NCI-H69 (cell line): ENCODE results near the gene ACE.
"Not testable (repeated sequence)": the region's sequence is repeated elsewhere in the genome, so short reads cannot be mapped to it uniquely, and the experiment has no call there.

ENCODE experiments used
- DNase-seq: peaks from one replicate; lab custom pipeline; 2025; lab: John Stamatoyannopoulos, UW

The ACE gene

DNA sequence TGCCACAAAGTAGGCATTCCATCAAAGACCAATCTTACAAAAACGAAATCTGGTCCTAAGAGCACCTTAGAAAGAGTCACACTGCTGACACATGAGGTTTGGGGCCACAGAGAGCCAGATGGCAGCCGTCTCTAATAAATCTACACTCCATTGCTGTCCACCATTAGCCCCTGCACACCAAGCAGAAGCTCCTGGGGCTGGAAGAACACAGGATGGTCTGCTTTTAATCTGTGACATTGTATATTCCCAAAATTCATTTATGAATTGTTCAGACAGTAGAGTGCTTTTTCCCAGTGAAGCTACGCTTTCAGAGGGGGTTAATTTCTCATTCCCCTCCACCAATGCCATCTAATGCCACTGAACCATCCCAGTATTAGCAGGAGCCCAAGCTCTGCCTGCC, 32.4 kb upstream of the ACE start:
- DNase-seq: no peak

DNA sequence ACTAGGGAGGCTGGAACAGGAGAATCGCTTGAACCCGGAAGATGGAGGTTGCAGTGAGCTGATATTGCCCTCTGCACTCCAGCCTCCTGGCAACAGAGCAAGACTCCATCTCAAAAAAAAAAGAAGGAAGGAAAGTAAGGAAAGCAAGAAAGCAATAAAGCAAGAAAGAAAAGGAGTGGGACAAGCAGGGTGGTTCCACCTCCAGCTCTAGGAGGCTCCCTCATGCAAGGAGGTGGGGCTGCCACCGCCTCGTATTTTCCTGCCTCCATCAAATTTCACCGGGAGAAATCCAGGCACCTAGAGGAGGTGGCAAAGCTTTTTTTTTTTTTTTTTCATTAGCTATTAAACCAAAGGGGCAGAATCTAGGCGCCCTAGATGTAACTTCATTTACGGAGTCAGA, 31.8 kb upstream of the ACE start:
- DNase-seq: peak; percentile 43

DNA sequence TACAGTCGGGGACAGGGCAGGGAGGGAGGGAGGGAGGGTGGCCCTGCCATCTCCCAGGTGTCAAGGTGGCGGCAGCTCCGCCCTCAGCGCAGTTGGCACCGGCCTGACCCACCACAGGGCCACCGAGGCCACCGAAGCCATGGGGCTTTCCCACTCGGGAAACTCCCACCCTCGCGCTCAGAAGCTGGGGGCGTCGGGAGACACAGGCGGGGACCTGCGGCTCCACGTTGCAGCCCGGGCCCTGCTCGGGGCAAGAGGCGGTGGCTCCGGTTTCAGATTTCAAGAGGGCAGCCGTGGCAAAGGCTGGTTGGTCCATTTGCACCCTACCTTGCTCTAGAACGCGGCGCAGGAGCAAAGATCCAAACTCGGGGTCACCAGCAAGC, 31.3 kb upstream of the ACE start:
- DNase-seq: peak; percentile 70

DNA sequence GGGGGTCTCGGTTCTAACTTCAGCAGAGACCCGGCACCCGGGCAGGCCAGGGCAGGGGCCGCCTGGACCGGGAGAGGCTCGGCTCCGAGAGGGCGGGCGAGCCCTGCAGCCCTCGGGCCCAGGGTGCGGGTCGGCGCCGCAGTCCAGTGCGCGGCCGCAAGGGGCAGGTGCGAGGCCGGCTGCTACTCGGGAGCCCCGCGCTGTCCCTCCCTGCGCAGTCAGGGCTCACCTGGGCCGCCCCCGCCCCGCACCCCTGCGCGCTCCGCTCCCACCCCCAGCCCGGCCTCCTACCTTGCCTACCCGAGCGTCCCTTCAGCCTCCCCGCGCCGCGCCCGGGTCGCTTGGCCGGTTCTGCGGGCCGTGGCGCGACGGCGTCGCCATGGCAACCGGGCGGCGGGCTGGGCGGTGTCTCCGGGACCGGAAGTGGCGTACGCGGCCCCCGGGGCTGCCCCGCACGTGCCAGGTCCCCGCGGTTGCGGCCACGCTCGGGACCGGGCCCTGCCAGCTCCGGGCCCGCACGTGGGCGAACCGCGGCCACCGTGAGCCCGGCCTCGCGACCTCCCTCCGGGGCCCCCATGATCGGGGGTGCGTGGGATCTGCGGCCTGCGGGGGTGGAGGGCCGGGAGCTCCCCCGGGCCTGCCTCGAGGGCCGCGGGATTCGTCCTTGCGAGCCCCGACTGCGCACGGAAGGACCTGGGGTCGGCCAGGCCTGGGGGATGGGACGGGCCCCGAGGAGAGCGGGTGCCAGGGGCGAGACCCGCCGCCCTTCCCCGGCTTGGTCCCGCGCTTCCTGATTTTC, 30.7 kb upstream of the ACE start, which contains the start of gene CYB561:
Gene CYB561 (minus strand): TSS at position 353 of the 799 bp plus-strand sequence. CDS start 8,759 bp downstream, outside the sequence.
- peak; percentile 91 for DNase-seq

DNA sequence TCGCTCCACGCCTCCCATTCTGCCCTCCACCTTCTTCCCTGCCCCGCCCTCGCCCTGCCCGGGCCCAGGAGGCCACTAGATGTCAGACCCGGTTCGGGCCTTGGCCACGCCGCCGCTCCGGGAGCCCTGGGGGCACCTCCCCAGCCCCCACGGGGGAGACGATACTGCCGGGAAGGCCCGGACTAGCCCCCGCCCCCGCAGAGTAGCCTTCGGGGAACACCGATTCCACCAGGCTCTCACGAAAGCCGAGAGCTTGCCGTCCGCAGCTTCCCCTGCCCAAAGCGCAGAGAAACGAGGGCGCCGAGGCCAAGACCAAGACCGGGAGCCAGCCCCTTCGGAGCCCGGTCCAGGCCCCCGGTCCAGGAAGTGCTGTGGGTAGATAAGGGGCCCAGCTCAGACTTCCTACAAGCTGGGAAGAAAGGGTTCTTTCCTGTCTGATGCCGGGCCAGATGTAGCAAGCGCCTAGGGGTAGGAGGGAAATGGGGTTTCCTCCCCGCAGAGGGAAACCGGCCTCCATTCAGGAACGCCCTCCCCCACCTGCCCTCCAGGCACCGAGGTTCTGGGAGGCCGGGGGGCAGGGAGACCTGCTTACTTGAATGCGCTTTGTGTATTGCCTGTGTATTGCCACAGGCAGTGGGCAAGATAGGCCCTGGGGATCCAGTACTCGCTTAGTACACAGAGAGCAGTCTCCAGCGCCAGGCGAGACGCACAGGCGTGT, 29.9 kb upstream of the ACE start:
- peak; percentile 91 for DNase-seq

DNA sequence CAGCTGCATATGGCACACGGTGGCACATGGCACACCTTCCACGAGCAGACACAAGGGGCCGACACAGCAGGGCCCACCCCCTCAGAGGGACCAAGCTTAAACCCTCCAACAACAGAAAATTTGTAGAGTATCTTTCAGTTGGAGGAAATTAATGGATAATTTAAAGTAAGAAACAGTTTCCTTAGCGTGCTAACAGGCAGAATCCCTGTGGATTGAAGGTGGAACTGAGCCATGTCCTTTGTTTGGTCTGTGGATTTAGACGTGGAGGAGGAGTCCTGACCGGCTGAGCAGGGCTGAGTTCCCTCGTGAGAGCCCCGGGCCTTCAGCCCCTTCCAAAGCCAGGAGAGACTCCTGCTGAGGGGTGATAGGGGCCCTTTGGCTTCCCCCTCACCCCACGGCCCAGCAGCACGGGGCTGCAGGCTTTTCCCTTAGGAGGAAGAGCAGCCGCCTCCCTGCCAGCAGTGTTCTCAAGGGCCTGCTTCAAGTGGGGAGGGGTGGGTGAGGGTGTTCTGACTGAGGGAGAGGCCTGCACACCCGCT, 29.3 kb upstream of the ACE start:
- peak; percentile 75 for DNase-seq

DNA sequence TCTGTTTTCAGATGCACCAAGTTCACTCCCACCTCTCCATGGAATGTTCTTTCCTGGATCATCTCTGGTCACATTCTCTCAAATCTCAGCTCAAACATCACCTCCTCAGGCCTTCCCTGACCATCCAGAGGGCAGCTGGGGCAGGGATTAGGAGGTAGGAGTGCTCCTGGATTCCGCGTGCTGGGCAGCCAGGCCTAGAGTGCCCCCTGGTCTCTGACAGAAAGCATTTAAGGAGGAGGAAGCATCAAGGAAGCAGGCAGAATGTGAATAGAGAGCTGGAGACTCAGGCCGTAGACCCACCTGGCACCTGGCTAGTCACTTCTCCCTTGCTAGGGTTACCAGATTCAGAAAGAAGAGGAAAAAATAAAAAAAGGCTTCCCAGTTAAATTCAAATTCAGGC, 28.2 kb upstream of the ACE start:
- no peak for DNase-seq

DNA sequence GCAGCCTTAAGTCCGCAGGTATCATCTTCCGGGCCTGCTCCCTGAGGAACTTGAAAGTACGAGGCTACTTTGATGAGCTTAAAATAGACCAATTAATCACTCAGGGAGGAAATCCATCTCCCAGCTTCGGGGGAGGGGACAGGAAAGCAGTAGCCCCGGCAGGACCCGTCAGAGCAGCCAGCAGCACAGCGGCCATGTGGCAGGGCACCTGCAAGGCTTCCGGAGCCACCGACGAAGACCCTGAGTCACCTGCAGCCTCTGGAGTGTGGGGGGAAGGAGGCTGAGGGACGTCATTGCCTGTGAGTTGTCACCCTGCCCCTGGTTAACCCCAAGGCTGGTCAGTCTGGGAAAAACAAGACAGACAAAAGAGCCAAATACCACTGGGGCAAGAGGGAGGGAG, 26.3 kb upstream of the ACE start:
- no peak for DNase-seq

DNA sequence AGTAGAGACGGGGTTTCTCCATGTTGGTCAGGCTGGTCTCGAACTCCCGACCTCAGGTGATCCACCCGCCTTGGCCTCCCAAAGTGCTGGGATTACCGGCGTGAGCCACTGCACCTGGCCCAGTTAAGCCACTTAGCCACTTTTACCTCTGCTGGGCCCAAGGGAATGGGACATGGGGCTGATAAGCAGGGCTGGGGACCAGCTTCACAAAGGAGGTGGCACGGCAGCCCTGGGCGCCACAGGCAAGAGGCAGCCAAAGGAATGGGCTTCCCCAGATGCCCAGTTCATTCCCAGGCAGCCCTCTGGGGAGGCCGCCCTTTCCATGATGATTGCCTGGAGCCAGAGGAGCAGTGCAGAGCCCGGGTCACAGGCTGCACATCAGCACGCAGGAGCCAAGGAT, 25.7 kb upstream of the ACE start:
- DNase-seq: no peak

DNA sequence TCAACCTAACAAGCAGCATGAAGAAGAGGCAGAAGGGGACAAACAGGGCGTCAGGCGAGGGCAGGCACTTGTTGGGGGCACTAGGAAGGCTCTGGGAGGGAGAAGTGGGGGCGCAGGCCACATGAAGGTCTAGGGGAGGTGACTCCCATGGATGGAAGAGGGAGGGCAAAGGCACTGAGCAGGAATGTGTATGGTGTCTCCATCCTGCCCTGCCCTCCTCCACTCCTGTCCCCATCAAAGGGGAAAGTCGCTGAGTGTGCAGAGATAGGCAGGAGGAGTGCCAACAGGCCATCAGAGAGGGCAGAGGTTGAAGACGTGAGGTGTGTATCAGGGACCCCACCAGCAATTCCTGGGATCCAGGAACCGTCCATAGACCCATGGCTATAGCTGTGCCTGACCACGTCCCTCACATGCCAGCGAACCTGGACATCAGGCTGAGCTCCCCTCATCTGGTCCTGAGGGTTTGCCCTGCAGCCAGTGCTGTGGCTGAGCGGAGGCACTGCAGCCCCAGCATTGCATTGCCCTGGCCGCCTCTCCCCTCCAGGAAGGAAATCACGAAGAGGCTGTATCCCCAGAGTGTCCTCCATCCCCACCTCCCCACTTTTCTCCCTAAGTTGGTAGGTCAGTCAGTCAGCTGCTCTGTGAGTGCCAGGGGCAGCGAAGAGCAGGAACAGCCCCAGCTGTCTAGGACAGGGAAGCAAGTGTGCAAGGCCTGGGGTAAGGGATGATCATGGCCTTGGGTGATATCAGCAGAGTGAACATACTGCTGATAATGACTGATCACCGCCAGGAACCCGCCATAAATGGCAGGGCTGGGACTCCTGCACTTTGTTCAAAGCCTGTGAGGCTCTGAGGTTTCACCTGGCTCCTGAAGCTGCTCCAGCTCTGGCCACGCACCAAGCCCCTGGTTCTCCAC, 24.6 kb upstream of the ACE start:
- no peak for DNase-seq

DNA sequence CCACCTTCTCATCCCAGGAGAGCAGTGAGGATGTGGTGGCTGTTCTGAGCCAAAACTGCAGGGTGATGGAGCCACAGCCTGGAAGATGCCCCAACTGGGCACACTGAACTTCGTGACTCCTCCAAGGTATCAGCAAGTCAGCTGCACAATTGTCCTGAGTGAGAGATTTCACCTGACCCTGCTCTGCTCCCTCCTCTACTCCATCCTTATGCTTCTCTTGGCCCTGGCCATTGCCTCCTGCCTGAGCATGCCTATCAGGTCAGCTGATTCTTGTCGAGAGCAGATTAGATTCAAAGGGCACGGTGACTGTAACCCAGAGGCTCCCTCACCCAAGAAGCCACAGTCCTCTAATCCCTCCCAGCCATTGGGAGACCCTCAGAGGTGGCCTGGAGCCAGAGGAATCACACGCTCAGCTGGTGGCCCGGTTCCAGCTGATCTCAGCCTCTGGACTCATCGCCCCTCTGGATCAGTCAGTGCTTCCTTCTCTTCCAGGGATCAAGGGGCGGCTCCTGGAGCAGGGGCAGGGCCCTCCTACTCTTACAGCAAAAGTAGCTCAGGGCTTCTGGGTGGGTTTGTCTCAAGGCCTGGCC, 23.8 kb upstream of the ACE start:
- DNase-seq: no peak

DNA sequence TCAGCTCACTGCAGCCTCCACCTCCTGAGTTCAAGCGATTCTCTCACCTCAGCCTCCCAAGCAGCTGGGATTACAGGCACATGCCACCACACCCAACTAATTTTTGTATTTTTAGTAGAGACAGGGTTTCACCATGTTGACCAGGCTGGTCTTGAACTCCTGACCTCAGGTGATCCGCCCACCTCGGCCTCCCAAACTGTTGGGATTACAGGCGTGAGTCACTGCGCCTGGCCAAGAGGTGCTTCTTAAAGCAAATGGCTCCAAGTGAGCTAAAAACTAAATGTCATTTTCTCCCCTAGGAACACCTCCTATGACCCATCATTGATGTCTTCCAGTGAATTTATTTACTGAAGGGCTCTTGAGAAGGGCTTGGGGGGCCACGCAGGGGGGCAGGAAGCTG, 22.5 kb upstream of the ACE start:
- DNase-seq: not testable (repeated sequence)

DNA sequence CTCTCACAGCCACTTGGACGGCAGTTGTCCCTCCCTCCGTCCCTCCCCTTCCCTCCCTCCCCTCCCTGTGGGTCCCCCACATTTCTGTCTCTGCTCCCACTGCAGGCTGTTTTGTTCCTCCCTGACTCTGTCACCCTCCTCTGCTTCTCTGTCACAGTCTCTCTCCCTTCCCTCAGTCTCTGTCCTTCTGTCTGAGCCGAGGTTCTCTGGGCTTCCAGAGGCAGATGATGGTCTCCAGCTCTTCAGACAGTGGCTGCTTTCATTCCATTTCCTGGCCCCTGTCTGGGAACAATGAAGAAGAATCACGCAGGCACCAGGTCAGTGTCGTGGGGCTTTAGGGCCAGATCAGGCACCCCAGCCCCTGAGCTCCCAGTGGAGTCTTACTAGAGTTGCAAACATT, 21.9 kb upstream of the ACE start:
- DNase-seq: no peak

DNA sequence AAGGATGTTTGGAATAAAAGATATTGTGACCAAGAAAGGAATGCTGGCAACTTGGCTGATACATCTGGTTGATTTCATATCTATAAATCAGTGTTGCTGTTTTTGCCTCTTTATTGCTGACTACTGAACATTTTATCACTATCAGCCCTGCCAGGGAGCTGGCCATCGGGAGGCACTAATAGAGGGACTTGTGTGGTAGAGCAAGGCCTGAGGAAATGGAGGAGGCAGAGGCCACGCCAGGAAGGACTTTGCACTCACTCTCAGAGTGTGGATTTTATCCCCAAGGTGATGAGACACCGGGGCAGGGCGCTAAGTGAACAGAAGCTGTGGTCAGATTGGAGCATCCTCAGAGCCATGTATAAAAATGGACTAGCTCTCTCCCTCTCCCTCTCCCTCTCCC, 21.4 kb upstream of the ACE start:
- DNase-seq: no peak

DNA sequence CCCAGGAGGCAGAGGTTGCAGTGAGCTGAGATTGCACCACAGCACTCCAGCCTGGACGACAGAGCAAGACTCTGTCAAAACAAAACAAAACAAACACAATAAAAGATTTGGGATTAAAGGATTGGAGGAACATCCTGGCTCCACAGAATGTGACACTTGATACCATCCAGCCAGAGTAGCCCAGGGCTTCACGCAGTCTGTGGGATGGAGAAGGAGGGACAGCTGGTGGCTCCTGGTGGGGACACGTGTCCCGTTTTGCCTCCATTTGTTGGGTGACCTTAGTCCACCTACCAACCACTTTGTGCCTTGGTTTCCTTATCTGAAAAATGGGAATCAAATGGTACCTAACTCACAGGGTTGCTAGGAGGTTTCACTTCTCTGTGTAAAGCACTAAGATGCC, 18.4 kb upstream of the ACE start:
- no peak for DNase-seq

DNA sequence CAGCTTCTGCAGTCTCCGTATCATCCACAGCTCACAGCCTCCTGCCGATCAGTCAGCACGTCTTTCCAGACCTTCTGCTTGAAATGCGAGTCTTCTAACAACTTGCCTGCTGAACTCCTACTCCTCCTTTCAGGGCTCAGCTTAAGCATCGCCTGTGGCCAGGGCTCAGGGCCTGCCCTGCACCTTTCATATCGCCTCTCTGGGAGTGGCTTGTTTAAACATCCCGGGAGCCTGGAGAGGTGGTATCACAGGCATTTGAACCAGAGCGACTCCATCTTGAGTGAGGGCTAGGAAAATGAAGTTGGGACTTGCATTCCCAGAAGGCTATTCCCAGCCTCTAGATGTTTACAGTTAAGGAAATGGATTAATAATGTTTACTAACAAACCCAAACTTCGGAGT, 16.8 kb upstream of the ACE start:
- no peak for DNase-seq

DNA sequence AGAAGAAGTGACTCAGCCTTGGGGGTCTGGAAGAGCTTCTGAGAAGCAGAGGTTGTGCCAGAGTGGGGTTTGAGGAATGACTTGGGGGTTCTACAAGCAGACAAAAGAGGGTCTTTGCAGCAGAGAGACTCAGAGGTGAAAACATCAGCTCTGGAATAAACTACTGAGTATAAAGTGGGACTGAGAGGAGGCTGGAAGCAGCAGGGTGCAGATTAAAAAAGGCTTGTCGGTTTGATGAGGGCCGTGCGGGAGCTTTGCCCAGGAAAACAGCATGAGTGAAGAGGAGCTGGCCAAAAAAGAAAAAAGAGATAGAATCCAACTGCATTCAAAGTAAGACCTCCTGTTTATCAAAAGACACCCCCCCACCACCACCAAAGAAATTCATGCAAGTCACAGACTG, 13.1 kb upstream of the ACE start:
- no peak for DNase-seq

DNA sequence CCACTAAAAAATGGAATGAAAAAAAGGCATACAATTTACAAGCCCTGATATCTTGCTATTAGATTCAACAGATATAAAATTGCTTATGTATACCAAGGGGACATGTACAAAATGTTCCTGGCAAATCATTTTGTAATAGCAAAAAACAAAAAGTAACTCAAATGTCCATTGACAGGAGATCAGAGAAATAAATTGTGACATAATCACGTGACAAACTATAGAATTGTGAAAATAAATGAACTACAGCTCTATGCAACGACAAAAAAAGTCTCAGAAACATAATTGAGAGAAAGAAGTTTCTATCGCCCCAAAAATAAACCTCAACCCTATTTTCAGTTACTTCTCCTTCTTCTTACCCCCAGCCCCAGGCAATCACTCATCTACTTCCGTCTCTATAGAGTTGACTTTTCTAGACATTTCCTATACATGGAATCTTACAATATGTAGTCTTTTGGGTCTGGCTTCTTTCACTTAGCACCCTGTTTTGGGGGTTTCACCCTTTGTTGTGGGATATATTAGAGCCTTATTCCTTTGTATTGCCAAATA, 12.1 kb upstream of the ACE start:
- DNase-seq: no peak

DNA sequence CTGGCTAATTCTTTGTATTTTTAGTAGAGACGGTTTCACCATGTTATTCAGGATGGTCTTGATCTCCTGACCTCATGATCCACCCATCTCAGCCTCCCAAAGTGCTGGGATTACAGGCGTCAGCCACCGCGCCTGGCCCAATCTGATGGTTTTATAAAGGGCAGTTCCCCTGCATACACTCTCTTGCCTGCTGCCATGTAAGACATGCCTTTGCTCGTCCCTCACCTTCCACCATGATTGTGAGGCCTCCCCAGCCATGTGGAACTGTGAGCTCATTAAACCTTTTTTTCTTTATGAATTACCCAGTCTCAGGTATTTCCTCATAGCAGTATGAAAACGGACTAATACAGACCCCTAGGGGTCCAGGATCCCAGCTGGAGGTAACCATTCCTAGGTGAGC, 8.8 kb upstream of the ACE start:
- DNase-seq: not testable (repeated sequence)

DNA sequence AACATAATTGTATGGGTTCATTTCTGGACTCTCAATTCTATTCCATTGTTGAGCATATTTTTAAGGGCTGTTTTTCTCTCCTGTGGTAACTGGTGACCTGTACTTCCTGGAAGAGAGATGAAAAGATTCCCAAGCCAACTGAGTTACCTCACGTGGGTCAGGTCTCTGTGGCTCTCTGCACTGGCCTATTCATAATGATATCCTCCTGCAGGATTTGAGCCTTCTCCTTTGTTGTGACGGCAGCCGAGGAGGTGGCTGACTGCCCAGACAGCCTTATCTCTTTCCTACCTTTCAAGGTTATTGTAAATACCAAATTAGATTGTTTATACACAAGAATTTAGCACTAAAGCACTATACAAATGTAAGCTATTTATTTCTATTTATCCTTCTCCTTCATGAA, 2.7 kb upstream of the ACE start:
- DNase-seq: peak; percentile 33

DNA sequence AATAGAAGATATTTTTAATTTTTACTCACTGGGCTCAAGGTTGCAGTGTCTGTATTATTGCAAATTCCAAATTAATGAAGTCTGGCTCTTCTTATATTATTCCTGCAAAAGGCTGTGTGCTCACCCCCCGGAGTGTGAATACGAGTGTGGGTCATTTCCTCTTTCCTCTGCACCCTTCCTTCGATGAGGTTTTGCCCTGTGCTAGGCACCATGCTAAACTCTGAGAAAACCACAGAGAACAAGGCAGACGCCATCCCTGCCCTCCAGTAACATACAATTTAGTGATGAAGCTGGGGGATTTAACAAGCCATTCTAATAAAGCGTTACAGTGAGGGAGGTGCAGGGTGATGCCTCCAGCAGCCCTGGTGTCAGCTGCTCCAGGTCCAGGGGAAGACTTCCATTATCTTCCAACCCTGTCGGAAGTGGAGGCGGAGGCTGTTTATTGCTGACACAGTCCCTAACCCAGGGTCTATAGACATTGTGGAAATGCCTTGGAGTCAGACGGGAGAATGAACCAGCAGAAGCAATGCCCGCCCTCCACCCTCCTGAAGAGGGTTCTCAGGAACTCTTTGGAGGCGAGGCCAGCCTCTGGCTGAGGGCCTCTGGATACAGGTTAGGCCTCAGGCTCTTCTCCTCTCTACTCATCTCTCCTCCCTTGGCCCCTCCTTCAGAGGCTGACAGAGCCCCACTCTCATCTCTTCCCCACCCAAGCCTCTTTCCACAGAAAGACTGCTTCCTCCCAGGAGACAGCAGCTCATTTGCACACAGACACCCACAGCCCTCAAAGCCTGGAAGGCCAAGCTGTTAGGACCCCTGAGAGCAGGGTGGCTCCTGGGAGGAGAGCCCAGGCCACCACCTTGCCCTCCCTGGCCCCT, 2.0 kb upstream of the ACE start:
- DNase-seq: no peak
